Stimulated activated CD4-positive, alpha-beta T cell treated with anti-CD3 and anti-CD28 coated beads, Interleukin-1b, Interleukin-23, amount 100 ng/mL, for 24 hours (primary cell): ENCODE results near the gene ENTR1.

Source experiments
- DNase-seq, 4 experiments: peaks; one replicate each; pipeline ENCODE4 v3.0.0-alpha.2; 2020; ENCODE audit warnings: low read depth in 4 of 4, low spot score in 1 of 4

The ENTR1 gene

GRCh38 chr9:136398286-136398685, 12.1 kb downstream of the ENTR1 start:
- no peak for DNase-seq

- DNase-seq, result no peak
Observed at GRCh38 chr9:136397643-136398042, 12.8 kb downstream of the ENTR1 start.

DNA sequence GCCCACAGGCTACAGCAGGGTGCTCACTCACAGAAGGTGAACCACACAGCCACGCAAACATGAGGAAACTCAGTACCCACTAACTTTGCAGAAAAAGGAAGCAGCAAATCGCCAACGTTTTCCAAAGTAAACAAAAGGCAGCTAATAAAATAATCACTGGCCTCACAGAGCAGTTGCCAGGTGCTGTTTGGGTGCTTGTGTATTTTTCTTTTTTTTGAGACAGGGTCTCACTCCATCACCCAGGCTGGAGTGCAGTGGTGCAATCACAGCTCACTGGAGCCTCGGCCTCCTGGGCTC, 14.2 kb downstream of the ENTR1 start:
- DNase-seq, result no peak

- DNase-seq, result no peak
Observed at GRCh38 chr9:136395345-136396218, 14.8 kb downstream of the ENTR1 start.

- no peak for DNase-seq
Observed at GRCh38 chr9:136395020-136395340, 15.4 kb downstream of the ENTR1 start.

DNA sequence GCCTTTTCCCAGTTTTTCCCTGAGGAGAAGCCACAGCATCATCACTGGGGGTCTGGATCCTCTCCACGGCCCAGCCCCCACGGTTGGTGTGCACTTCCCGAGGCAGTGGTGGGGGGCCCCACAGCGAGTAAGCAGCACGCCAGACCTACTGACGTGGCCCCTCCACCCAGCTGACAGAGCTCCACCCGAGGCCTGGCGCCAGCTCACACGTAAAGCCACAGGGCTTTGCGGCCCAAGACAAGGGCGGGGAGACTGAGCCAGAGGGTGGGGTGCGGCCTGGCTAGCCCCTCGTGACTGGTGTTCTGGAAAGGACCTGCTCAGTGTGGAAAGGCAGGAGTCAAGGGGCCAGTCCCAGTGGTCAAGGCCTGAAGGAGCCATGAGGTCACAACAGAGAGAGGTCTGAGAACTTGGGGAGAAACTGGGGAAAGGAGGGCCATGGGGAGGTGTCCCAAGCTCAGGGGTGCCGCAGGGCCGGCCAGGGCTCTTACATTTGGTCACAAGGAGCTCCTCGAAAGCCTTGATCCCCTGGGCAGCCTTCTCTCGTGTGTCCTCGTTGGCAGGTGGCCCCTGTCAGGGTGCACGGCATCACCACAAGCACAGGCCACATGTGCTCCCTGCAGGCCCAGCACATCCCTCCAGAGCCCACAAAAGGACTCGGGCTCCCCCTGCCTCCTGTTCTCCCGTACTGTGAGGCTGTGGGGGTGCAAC, 15.9 kb downstream of the ENTR1 start:
- DNase-seq, result no peak

DNA sequence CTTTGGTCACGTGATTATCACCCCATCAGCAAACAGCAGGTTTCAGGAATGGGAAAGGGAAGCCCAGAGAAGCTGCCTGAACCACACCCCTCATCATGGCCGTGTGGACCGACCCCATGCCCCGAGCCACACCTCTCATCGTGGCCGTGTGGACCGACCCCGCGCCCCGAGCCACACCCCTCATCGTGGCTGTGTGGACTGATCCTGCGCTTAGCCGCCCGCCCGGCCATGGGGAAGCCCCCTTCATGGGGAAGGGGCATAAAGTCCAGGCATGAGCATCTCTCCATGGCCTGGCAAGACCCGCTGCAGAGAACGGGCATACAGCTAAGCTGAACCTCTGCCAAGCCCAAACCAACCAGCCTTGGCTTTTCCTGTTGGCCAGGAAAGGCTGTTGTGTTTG, 16.9 kb downstream of the ENTR1 start:
- DNase-seq, result no peak

- no peak for DNase-seq
Observed at GRCh38 chr9:136392538-136393449, 17.6 kb downstream of the ENTR1 start.

GRCh38 chr9:136391737-136392537, 18.5 kb downstream of the ENTR1 start:
- no peak for DNase-seq

GRCh38 chr9:136389396-136389795, 21.0 kb downstream of the ENTR1 start:
- no peak for DNase-seq

DNA sequence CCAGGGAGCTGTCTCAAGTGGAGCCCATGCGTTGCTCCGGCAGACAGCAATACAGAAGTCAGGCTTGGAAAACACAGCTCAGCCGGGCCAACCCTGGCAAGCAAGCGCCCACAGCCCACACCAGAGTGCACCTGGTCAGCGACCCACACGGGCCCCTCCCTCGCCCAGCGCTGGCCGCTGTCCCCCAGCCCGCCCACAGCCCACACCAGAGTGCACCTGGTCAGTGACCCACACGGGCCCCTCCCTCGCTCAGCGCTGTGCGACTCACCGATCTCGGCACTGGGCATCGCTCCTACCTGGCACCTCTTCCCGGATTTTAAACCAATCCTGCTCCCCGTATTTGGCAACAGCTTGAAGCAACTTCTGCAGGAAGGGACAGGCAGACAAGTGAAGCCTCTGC, 23.2 kb downstream of the ENTR1 start:
- no peak for DNase-seq

DNA sequence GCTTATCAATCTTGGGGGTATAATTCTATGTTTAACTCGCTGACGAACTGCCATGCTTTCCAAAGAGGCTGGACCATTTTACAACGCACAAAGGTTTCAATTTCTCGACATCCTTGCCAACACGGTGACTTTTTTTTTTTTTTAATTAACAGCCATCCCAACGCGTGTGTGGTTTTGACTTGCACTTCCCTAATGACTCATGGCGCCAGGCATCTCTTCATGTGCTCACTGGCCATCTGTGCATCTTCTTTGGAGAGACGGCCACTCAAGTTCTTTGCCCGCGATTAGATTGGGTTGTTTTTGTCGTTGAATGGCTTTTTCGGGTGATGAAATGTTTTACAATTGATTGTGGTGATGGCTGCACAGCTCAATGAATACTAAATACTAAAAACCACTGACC, 24.4 kb downstream of the ENTR1 start:
- DNase-seq, result no peak

DNA sequence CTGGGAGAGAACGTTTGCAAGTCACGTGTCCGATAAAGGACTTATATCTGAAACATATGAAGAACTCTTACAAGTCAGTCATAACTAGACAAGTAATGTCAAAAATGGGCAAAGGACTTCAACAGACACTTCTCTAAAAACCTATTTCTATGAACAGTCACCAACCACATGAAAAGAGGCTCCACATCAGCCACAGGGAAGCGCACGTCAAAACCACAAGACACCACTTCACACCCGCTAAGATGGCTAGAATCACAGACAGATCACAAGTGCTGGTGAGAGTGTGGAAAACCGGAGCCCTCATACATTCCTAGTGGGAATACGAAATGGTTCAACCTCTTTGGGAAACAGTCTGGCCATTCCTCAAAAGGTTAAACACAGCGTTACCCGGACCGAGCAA, 25.4 kb downstream of the ENTR1 start:
- DNase-seq, result no peak

GRCh38 chr9:136383436-136383835, 27.0 kb downstream of the ENTR1 start:
- DNase-seq, result no peak

- DNase-seq, result no peak
Observed at GRCh38 chr9:136381966-136382513, 28.4 kb downstream of the ENTR1 start.

- no peak for DNase-seq
Observed at GRCh38 chr9:136381311-136381710, 29.1 kb downstream of the ENTR1 start.

- no peak for DNase-seq
Observed at GRCh38 chr9:136380381-136380780, 30.0 kb downstream of the ENTR1 start.

DNA sequence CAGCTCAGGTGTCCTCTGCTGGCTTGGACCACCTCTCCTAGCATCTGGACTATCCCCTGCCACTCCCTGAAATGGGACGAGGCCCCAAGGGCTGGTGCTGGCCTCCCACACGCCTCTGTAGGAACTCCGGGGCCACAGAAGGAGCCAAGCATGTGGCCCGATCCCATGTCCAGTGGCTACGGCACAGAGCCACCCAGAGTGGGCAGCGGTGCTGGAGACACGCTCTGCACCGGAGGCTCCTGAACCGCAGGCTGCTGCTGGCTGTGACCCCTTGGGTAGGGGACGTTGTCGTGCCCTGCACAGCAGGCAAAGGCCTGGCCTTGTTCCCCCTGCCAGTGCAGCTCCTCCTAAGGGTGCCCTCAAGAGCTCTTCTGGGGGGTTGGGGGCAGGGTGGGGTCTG, 30.5 kb downstream of the ENTR1 start:
- DNase-seq, result no peak

GRCh38 chr9:136379401-136379800, 31.0 kb downstream of the ENTR1 start:
- no peak for DNase-seq

DNA sequence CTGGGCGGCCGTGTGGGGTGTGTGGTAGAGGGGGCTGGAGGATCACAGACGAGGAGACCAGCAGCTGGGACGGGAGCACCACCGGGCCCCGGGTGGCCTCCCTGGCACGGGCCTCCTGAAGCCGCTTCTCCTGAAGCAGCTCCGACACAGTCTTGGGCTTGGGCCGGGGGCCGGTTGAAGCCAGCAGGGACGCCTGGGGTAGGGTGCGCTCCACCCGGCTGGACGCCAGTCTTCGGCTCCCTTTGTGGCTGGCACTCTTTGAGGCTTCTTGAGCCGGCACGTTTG, 31.5 kb downstream of the ENTR1 start:
- no peak for DNase-seq
